Stimulated activated CD8-positive, alpha-beta memory T cell treated with anti-CD3 and anti-CD28 coated beads, Interleukin-7, amount 100 ng/mL, for 24 hours (primary cell): ENCODE data around the gene GRIK2.

ENCODE experiments used
- DNase-seq: peaks from one replicate; pipeline ENCODE4 v3.0.0-alpha.2; 2020; ENCODE audit warnings: low read depth

The GRIK2 gene

GRCh38 chr6:101400326-101401135 is 7.0 kb downstream of the GRIK2 start:
- no peak for DNase-seq

GRCh38 chr6:101401171-101401570 is 7.7 kb downstream of the GRIK2 start:
- DNase-seq, result no peak

- DNase-seq, result no peak
Observed at GRCh38 chr6:101401792-101402621, 8.5 kb downstream of the GRIK2 start.

- DNase-seq, result no peak
Observed at GRCh38 chr6:101402622-101403031, 9.1 kb downstream of the GRIK2 start.

- DNase-seq, result no peak
Observed at GRCh38 chr6:101403216-101403945, 9.9 kb downstream of the GRIK2 start.

GRCh38 chr6:101404775-101405174 is 11.3 kb downstream of the GRIK2 start:
- no peak for DNase-seq

- DNase-seq, result no peak
Observed at GRCh38 chr6:101413773-101414172, 20.3 kb downstream of the GRIK2 start.

- no peak for DNase-seq
Observed at GRCh38 chr6:101417900-101418299, 24.4 kb downstream of the GRIK2 start.

- DNase-seq, result no peak
Observed at GRCh38 chr6:101422251-101422650, 28.7 kb downstream of the GRIK2 start.

- no peak for DNase-seq
Observed at GRCh38 chr6:101422811-101423210, 29.3 kb downstream of the GRIK2 start.

GRCh38 chr6:101429270-101429669 is 35.8 kb downstream of the GRIK2 start:
- no peak for DNase-seq

- DNase-seq, result no peak
Observed at GRCh38 chr6:101429845-101430244, 36.3 kb downstream of the GRIK2 start.

- no peak for DNase-seq
Observed at GRCh38 chr6:101433141-101433540, 39.6 kb downstream of the GRIK2 start.

- DNase-seq, result no peak
Observed at GRCh38 chr6:101434601-101435000, 41.1 kb downstream of the GRIK2 start.

- DNase-seq, result no peak
Observed at GRCh38 chr6:101435038-101435437, 41.5 kb downstream of the GRIK2 start.

GRCh38 chr6:101439790-101440189 is 46.3 kb downstream of the GRIK2 start:
- DNase-seq, result no peak

GRCh38 chr6:101443315-101443714 is 49.8 kb downstream of the GRIK2 start:
- no peak for DNase-seq

GRCh38 chr6:101444717-101445116 is 51.2 kb downstream of the GRIK2 start:
- no peak for DNase-seq

GRCh38 chr6:101445527-101445926 is 52.0 kb downstream of the GRIK2 start:
- DNase-seq, result no peak

GRCh38 chr6:101450901-101451300 is 57.4 kb downstream of the GRIK2 start:
- no peak for DNase-seq

GRCh38 chr6:101451981-101452380 is 58.5 kb downstream of the GRIK2 start:
- no peak for DNase-seq

- no peak for DNase-seq
Observed at GRCh38 chr6:101453221-101453620, 59.7 kb downstream of the GRIK2 start.
